ENCODE results near the gene OLFM1. TPM values are rescaled to one million over a fixed set of nuclear protein-coding genes. Genes with fewer than 3 reads are reported as not detected.

The OLFM1 gene
- total and polyA plus RNA-seq, 2 donors from 2014 or later: 2.9 to 33.7 TPM

DNA sequence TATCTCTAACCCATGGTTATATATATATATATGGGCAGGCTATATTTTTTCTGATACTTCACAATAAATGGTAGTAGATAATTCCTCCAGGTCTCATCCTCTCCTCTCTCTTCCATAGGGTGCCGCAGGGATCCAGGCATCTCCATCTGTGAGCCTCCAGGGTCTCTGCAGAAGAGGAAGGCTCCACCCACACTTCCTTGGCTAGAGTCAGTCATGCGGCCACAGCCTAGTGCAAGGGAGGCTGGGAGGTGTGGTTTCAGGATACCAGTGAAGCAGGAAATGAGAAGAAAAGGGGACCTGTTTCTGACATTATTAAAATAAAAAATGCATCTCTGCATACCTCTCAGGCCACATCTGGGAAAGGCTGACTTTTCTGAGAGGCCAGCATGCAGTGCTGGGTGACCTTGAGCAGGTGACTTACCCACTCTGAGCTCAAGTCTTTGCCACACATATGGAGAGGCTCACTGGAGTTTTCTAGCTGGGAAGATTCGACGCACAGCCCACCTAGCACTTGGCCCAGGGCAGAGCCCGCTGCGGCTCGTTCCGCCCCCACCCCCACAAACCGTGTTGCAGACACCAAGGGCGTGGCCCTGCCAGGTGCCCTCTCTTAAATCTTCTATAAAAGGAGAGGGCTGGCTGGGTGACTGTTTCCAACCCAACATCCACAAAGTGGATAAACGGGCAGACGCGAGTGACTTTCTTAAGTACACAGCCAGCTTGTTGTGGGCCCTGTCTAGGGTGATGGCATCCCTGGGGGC is 47.9 kb downstream of the OLFM1 start:
- H3K4me3 ChIP-seq (ENCODE audit: low read length in 3 of 3): no peak overlapping the region
- H3K4me1 ChIP-seq (ENCODE audit: control insufficient read depth in 2 of 3, insufficient read depth in 2 of 3, low read depth in 1 of 3, low read length in 3 of 3): no peaks in the 10 kb centered on the region
- peaks cover 0 to 3% (median 0%) of the 10 kb centered on the region in 3 donors for H3K9me3 ChIP-seq (ENCODE audit: control insufficient read depth in 2 of 3, insufficient read depth in 1 of 3, low read length in 3 of 3)
- H3K27ac ChIP-seq (ENCODE audit: low read depth in 2 of 2, low read length in 2 of 2): no peak overlapping the region
- DNase-seq (no peak), FAIRE-seq (no peak)
- intact Hi-C loops (cut with DNase I): no loop called here
- H3K36me3 ChIP-seq (ENCODE audit: control insufficient read depth in 2 of 3, insufficient read depth in 3 of 3, low read length in 3 of 3): no peaks in the 10 kb centered on the region
- no peaks in the 10 kb centered on the region for H3K27me3 ChIP-seq (ENCODE audit: control insufficient read depth, insufficient read depth, low read length)
- H3K9ac ChIP-seq (ENCODE audit: low read length in 3 of 3): no peak overlapping the region
- TF ChIP-seq, protein P1, sequence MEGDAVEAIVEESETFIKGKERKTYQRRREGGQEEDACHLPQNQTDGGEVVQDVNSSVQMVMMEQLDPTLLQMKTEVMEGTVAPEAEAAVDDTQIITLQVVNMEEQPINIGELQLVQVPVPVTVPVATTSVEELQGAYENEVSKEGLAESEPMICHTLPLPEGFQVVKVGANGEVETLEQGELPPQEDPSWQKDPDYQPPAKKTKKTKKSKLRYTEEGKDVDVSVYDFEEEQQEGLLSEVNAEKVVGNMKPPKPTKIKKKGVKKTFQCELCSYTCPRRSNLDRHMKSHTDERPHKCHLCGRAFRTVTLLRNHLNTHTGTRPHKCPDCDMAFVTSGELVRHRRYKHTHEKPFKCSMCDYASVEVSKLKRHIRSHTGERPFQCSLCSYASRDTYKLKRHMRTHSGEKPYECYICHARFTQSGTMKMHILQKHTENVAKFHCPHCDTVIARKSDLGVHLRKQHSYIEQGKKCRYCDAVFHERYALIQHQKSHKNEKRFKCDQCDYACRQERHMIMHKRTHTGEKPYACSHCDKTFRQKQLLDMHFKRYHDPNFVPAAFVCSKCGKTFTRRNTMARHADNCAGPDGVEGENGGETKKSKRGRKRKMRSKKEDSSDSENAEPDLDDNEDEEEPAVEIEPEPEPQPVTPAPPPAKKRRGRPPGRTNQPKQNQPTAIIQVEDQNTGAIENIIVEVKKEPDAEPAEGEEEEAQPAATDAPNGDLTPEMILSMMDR (IDR thresholded peaks at IDR 0.05; ENCODE audit: borderline replicate concordance, extremely low read depth, insufficient read depth): no peak

DNA sequence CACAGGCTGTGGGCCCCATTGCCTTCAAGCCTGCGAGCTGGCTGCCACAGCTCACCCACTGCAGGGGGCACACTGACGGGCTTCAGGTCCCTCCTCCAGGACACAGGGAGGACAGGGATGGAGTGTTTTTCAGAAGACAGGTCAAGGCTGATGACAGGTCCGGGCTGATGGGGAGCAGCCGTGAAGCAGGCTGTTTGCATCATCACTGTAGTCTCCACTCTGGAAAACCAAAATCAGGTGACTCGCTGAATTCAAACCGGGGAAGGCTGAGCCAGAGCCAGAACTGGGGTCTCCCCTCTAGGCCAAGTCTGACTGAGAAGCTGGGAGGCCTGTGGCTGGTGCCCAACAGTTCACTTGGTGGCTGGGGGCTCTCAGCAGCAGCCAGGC is 48.5 kb downstream of the OLFM1 start:
- Histone ChIP-seq H3K4me1 (ENCODE audit: control insufficient read depth in 2 of 3, insufficient read depth in 2 of 3, low read depth in 1 of 3, low read length in 3 of 3) (no peaks in the 10 kb centered on the region), H3K4me3 (ENCODE audit: low read length in 3 of 3) (no peak overlapping the region), H3K27me3 (ENCODE audit: control insufficient read depth, insufficient read depth, low read length) (no peaks in the 10 kb centered on the region), H3K27ac (ENCODE audit: low read depth in 2 of 2, low read length in 2 of 2) (no peak overlapping the region), H3K9me3 (ENCODE audit: control insufficient read depth in 2 of 3, insufficient read depth in 1 of 3, low read length in 3 of 3) (peaks cover 0 to 3% (median 0%) of the 10 kb centered on the region in 3 donors), H3K9ac (ENCODE audit: low read length in 3 of 3) (no peak overlapping the region), H3K36me3 (ENCODE audit: control insufficient read depth in 2 of 3, insufficient read depth in 3 of 3, low read length in 3 of 3) (no peaks in the 10 kb centered on the region)
- intact Hi-C loops (cut with DNase I): no loop called here
- no peak for FAIRE-seq
- TF ChIP-seq, protein P1 (IDR thresholded peaks at IDR 0.05; ENCODE audit: borderline replicate concordance, extremely low read depth, insufficient read depth): no peak
- no peak for DNase-seq

DNA sequence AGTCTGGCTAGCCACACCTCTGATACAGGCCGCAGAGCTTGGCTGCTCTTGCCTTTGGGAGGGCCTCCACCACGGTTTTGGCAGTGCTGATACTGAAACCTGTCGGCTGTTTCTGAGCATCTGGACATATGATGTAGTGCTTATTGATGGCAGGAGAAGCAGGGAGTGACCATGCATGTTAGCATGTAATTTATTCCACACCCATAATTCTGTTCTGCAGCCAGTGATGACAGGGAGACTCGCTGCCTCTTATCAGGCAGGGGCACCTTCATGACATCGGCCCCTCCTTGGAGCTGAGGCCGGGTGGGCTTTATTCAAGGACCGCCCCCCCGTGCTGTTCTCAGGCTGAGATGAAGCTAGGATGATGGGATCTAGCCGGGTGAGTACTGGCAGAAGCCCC is 49.0 kb downstream of the OLFM1 start:
- Histone ChIP-seq H3K4me1 (ENCODE audit: control insufficient read depth in 2 of 3, insufficient read depth in 2 of 3, low read depth in 1 of 3, low read length in 3 of 3) (no peaks in the 10 kb centered on the region), H3K27ac (ENCODE audit: low read depth in 2 of 2, low read length in 2 of 2) (no peak overlapping the region), H3K9ac (ENCODE audit: low read length in 3 of 3) (no peak overlapping the region), H3K9me3 (ENCODE audit: control insufficient read depth in 2 of 3, insufficient read depth in 1 of 3, low read length in 3 of 3) (peaks cover 0 to 3% (median 0%) of the 10 kb centered on the region in 3 donors), H3K27me3 (ENCODE audit: control insufficient read depth, insufficient read depth, low read length) (no peaks in the 10 kb centered on the region), H3K4me3 (ENCODE audit: low read length in 3 of 3) (no peak overlapping the region), H3K36me3 (ENCODE audit: control insufficient read depth in 2 of 3, insufficient read depth in 3 of 3, low read length in 3 of 3) (no peaks in the 10 kb centered on the region)
- intact Hi-C loops (cut with DNase I): no loop called here
- FAIRE-seq (no peak), DNase-seq (no peak)
- TF ChIP-seq, protein P1 (IDR thresholded peaks at IDR 0.05; ENCODE audit: borderline replicate concordance, extremely low read depth, insufficient read depth): no peak

Data from kidney (tissue), 14 donors.